HT1080 (cell line): ENCODE measurements around the gene TLE7. TPM values are rescaled to one million over a fixed set of nuclear protein-coding genes. Genes with fewer than 3 reads are reported as not detected.
A peak's percentile ranks its signal among the peaks of the same experiment; 100 is the strongest.

Experiments used
- DNase-seq: peaks from one replicate; pipeline ENCODE4 v3.0.0-alpha.2; 2015; ENCODE audit warnings: low read depth
- polyA plus RNA-seq, 2 experiments: library from polyadenylated mRNA; depleted of rRNA; stranded (reverse); fragments of >200 nt; gene quantifications; 2 replicates each; pipeline ENCODE4 v1.2.3, GENCODE V29; 2015
- total RNA-seq: library from RNA; depleted of rRNA; stranded (reverse); fragments of >200 nt; shearing (Covaris generic); gene quantifications from 2 replicates; pipeline ENCODE4 v1.2.3, GENCODE V29; 2014; rRNA removed

Gene TLE7
- not detected in 2 replicates for total RNA-seq
- polyA plus RNA-seq (2015; cell fraction: cytosol; rRNA removed) = not detected in 2 replicates
- not detected in 2 replicates for polyA plus RNA-seq (2015; cell fraction: nucleus; rRNA removed)

GRCh38 chr16:71442051-71442440 is at the start of gene TLE7:
TSS of gene TLE7 (minus strand) at chr16:71442054. CDS start at chr16:71433324, 8,730 bp downstream.
- DNase-seq = no peak

GRCh38 chr16:71491054-71491453 is 49.2 kb upstream of the TLE7 start:
- DNase-seq = no peak

- DNase-seq = no peak
Measured at GRCh38 chr16:71490361-71490760, 48.5 kb upstream of the TLE7 start.

GRCh38 chr16:71489122-71489521 is 47.3 kb upstream of the TLE7 start, which contains the start of gene ZNF19:
TSS of gene ZNF19 (minus strand) at chr16:71489324. CDS start at chr16:71482114, 7,210 bp downstream.
- no peak for DNase-seq

GRCh38 chr16:71484006-71484893 is 42.4 kb upstream of the TLE7 start:
- peak; percentile 82 for DNase-seq

- no peak for DNase-seq
Measured at GRCh38 chr16:71482569-71482968, 40.7 kb upstream of the TLE7 start.

- DNase-seq = no peak
Measured at GRCh38 chr16:71480956-71481355, 39.1 kb upstream of the TLE7 start.

- DNase-seq = no peak
Measured at GRCh38 chr16:71479420-71479819, 37.6 kb upstream of the TLE7 start.

GRCh38 chr16:71476457-71477124 is 34.7 kb upstream of the TLE7 start:
- no peak for DNase-seq

GRCh38 chr16:71474864-71475263 is 33.0 kb upstream of the TLE7 start:
- DNase-seq = peak; percentile 91

GRCh38 chr16:71473891-71474290 is 32.0 kb upstream of the TLE7 start:
- peak; percentile 50 for DNase-seq

- no peak for DNase-seq
Measured at GRCh38 chr16:71472931-71473330, 31.1 kb upstream of the TLE7 start.

GRCh38 chr16:71472051-71472450 is 30.2 kb upstream of the TLE7 start:
- DNase-seq = no peak

- peak; percentile 26 for DNase-seq
Measured at GRCh38 chr16:71467810-71468209, 26.0 kb upstream of the TLE7 start.

GRCh38 chr16:71464231-71464630 is 22.4 kb upstream of the TLE7 start:
- no peak for DNase-seq

- peak; percentile 71 for DNase-seq
Measured at GRCh38 chr16:71461686-71462648, 20.1 kb upstream of the TLE7 start, which contains the start of gene ZNF23. TSS of gene ZNF23 (minus strand) at chr16:71462247. CDS start at chr16:71456796, 5,451 bp downstream.

GRCh38 chr16:71460941-71461340 is 19.1 kb upstream of the TLE7 start:
- no peak for DNase-seq

- DNase-seq = peak; percentile 71
Measured at GRCh38 chr16:71460236-71460635, 18.4 kb upstream of the TLE7 start.

GRCh38 chr16:71459510-71459909 is 17.7 kb upstream of the TLE7 start:
- no peak for DNase-seq

- DNase-seq = no peak
Measured at GRCh38 chr16:71456801-71457200, 14.9 kb upstream of the TLE7 start.

GRCh38 chr16:71453036-71453435 is 11.2 kb upstream of the TLE7 start:
- DNase-seq = no peak
